HL-60/S4 (cell line): ENCODE data around the gene P2RY2.

ENCODE experiments used
- in situ Hi-C: fragments of 300-500 bp; cut with MboI; formaldehyde crosslinking; loops from 2 replicates; pipeline ENCODE4 v1.14.3; 2022; ENCODE audit warnings: low sequenced_read_pairs

The P2RY2 gene

DNA sequence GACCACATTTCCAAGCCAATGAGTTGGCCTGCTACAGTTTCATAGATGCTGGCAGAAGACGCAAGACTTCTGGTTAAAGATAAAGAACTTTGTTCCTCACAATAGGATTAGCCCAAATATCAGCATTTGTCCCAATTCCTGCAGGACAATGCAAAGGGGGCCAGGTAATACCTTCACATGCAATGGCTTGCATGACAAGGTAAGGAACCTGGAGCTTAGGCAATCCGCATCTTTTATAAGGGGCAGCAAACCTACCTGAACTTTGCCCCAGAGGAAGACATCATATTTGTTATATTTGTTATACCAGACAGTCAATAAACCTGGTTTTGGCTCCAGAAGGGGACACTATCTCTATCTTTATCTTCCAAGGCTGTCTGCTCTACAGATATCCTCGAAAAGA lies 59.4 kb downstream of the P2RY2 start:
- in situ Hi-C loops = no loop called here

DNA sequence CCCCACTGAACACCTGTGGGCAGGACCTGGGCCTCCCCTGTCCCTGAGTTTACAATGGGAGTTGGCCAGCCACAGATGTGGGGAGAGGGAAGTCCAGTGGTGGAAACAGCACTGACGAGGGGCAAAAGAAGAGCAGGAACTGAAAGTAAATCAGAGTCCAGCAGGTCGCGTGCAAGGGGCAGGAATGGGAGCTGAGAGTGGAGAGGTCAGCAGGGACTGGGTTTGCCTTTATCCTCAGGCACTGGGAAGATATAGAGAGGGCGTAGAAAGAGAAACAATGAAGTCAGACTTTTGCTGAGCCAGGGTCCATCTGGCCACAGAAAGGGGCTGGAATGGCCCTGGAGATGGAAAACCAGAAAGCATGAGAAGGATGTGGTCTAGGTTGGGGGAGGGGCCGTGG lies 62.5 kb downstream of the P2RY2 start:
- in situ Hi-C loops = no loop called here

DNA sequence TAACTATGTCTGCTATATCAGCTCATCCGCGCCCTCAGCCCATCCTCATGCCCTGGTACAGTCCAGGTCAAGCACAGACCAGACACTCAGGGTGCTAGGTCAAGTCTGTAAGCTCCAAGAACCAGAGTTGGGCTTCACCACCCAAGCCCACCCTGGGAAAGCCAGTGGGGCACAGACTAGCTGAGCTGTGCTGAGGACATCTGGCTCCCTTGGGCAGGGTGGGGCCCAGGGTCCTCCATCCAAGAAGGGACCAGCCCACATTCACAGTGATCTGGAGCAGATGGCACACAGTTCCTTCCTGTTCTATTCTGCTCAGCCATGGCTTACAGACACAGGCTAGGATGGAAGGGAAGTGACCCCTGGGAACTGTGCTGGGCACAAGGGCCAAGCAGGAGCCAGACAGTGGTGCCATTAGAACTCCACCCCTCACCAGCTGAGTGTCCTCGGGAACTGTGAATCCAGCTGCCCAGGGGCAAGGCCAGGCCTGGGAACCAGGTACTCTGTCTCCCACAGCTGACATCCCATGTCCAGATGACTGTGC lies 63.2 kb downstream of the P2RY2 start:
- in situ Hi-C loops = no loop called here

DNA sequence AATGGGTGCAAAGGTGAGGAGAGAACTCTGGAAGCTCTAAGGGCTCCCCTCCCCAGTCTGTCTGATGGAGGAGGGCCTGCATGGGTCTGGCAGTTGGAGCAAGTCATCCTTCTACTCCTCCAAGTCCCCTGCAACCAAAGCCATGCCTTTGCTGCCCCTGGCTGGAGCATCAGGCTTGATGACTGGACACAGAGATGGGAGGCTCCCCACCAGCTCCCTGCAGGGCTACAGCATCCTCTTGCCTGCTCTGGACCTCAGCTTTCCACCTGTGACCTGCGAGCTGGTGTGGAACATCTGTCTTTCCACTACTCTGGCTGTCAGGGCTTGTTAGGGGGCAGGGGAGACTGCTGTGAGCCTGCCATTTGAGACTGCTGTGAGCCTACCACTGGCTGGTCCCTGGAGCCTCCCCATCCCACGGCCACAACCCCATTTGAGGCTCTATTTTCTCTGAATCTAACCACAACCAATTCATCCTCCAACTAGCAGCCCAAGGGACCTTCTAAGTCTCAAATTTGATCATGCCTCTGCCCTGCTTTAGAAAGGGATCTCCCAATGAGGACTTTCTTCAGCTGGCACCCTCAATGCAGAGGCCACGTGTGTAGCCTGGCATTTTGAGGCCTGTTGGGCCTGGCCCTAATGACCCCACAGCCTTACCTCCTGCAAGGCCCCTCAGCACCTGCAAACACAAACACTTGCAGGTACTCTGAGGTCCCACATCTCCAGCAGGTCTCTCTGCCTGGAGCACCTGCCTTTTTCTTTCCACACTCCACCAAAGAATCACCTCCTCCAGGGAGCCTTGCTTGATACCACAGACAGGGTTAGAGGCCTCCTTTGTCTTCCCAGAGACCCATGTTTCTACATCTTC lies 63.9 kb downstream of the P2RY2 start:
- in situ Hi-C loops = no loop called here

DNA sequence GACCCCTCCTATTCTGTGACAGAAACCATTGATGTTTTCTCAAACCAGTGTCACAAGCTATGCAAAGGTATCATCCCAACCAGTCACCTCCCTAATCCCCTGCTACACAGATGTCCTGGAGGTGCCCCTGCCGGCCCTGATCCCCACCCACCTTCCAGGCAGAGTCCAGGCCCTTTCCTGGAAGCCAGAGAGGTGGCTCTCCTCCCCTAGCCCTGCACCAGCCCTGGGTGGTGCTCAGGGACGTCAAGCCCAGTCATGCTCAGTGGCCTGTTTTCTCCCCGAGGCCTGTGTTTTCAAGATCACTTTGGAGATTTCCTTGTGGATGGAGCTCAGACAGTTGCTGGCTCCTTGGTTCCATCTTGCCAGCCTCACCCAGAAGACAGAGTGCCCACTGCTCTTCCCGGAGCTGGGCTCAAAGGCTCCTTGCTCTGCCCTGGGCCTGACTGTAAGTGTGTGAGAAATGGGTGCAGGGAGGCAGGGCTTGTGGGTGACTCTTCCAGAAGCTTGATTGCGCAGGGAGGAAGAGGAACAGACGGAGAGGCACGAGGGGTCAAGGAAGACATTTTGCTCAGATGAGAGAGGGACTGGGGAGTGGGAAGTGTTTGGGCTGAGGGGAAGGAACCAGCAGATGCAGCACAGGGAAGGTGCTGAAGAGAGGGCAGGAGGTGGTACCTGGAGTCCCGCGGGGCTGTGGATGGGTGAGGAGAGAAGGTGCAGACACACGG lies 65.4 kb downstream of the P2RY2 start:
- in situ Hi-C loops = no loop called here

DNA sequence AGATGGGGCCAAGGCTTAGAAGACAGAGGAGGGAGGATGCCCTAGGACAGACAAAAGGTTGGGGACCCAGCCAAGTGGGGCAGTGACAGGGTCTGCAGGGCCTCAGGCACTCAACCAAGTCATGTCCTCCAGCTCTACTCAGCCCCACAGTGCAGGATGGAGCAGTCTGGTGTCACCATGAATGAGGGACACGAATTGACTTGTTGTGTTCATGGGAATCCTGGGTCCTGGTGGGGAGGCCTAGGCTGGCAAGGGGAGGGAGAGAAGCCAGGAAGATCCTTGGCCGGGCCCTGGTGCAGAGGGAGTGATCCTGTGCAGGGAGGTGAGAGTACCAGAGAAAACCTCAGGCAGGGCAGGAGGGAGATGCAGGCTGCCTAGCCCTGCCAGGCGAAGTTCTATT lies 66.0 kb downstream of the P2RY2 start:
- in situ Hi-C loops = no loop called here

DNA sequence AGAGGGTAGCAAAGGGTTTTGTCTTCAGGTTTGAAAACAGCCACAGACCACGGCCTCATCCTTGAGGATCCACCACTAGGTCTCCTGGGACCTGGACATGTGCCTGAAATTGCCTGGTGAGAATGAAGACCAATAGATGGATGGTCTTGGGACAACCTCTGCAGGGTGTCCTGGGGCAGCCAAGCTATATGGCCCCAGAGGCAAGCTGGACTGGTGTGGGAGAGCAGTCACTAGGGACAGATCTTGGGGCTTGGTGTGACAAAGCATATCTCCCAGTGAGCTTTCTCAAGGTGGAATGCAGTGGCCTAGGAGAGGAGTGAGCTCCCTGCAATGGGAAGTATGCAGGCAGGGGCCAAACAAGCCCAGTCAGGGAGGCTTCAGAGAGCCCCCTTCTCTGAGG lies 67.6 kb downstream of the P2RY2 start:
- in situ Hi-C loops = loop anchor here (5.0 kb wide), 1 partner anchor 98 kb away; no protein-coding TSS in a partner anchor
